PC-3 (cell line): ENCODE results near the gene TRPV6. TPM values are rescaled to one million over a fixed set of nuclear protein-coding genes. Genes with fewer than 3 reads are reported as not detected.

Source experiments
- ATAC-seq: fragments of 200-7000 bp; cut with Tn5 transposase; 2 replicates; pipeline ENCODE4 v1.9.1; 2020; ENCODE audit warnings: mild to moderate bottlenecking, moderate library complexity
- BruUV-seq: library from RNA; stranded (reverse); fragments of 400-500 nt; replicated peaks from 2 replicates; lab custom pipeline; 2021; lab: Mats Ljungman, UMichigan
- CTCF ChIA-PET: fragments of 300-600 bp; sonication (Branson Sonifier 250); formaldehyde crosslinking; loops from one replicate; lab custom pipeline; 2022; ENCODE audit warnings: antibody characterized with exemption; lab: Charles Lee
- POLR2A ChIA-PET: fragments of 300-600 bp; sonication (Branson Sonifier 250); formaldehyde crosslinking; loops from one replicate; lab custom pipeline; 2022; ENCODE audit warnings: antibody characterized with exemption; ENCODE audit not compliant: unreplicated experiment; lab: Charles Lee
- DNase-seq: peaks from one replicate; pipeline ENCODE4 v3.0.0-alpha.2; 2015
- H2AFZ ChIP-seq: fragments of 300-600 bp; sonication (generic); 2 replicates; pipeline ENCODE4 v1.6.0; 2016; ENCODE audit warnings: antibody characterized with exemption, low read length
- H3F3A ChIP-seq: fragments of 300-600 bp; sonication (generic); one replicate; pipeline ENCODE4 v1.6.0; 2017; ENCODE audit warnings: antibody characterized with exemption, low read length, control low read depth, mild to moderate bottlenecking; ENCODE audit not compliant: unreplicated experiment
- H3K27ac ChIP-seq: fragments of 300-600 bp; sonication (generic); 2 replicates; pipeline ENCODE4 v1.5.1; 2016; ENCODE audit warnings: mild to moderate bottlenecking, low read length
- H3K27me3 ChIP-seq: fragments of 300-600 bp; sonication (generic); 2 replicates; pipeline ENCODE4 v1.6.1; 2016; ENCODE audit warnings: low read length, mixed read lengths
- H3K36me3 ChIP-seq: fragments of 300-600 bp; sonication (generic); 2 replicates; pipeline ENCODE4 v1.6.1; 2016; ENCODE audit warnings: low read depth, mixed run types, low read length, mixed read lengths
- H3K4me1 ChIP-seq: fragments of 300-600 bp; sonication (generic); 2 replicates; pipeline ENCODE4 v1.5.1; 2016; ENCODE audit warnings: low read length; ENCODE audit not compliant: insufficient read depth
- H3K4me2 ChIP-seq: fragments of 300-600 bp; sonication (generic); 2 replicates; pipeline ENCODE4 v1.6.0; 2016; ENCODE audit warnings: low read length
- H3K4me3 ChIP-seq: fragments of 300-600 bp; sonication (generic); 2 replicates; pipeline ENCODE4 v1.5.1; 2016; ENCODE audit warnings: mild to moderate bottlenecking, low read length, mixed read lengths
- H3K79me2 ChIP-seq: fragments of 300-600 bp; sonication (generic); 2 replicates; pipeline ENCODE4 v1.6.1; 2017; ENCODE audit warnings: low read length, mixed read lengths
- H3K9ac ChIP-seq: fragments of 300-600 bp; sonication (generic); 2 replicates; pipeline ENCODE4 v1.6.0; 2016; ENCODE audit warnings: mild to moderate bottlenecking, low read length
- H3K9me2 ChIP-seq: fragments of 300-600 bp; sonication (generic); replicated peaks from 2 replicates; pipeline ENCODE4 v1.6.1; 2016; ENCODE audit warnings: mixed run types, low read length, mixed read lengths
- H3K9me3 ChIP-seq: fragments of 300-600 bp; sonication (generic); 2 replicates; pipeline ENCODE4 v1.6.1; 2016; ENCODE audit warnings: low read length, mixed read lengths
- H4K20me1 ChIP-seq: fragments of 300-600 bp; sonication (generic); 2 replicates; pipeline ENCODE4 v1.6.1; 2016; ENCODE audit warnings: low read length, mixed read lengths
- CTCF ChIP-seq: fragments of 300-600 bp; sonication (generic); conservative IDR thresholded peaks from 2 replicates; pipeline ENCODE4 v1.5.1; 2017; ENCODE audit warnings: antibody characterized with exemption, low read depth, mild to moderate bottlenecking, low read length
- EZH2 ChIP-seq: fragments of 300-600 bp; sonication (generic); IDR thresholded peaks from one replicate; pipeline ENCODE4 v1.6.1; 2017; ENCODE audit warnings: antibody characterized with exemption, mild to moderate bottlenecking, low read length; ENCODE audit not compliant: unreplicated experiment
- EZH2phosphoT487 ChIP-seq: fragments of 300-600 bp; sonication (generic); IDR thresholded peaks from 2 replicates; pipeline ENCODE4 v1.6.1; 2018; ENCODE audit warnings: mild to moderate bottlenecking, antibody characterized with exemption, low read length, borderline replicate concordance
- intact Hi-C: fragments of 100-400 bp; cut with micrococcal nuclease; formaldehyde crosslinking; loops from 2 replicates; pipeline ENCODE4 v1.9.0; 2023
- total RNA-seq: library from RNA; depleted of rRNA; stranded (reverse); fragments of >200 nt; gene quantifications from 2 replicates; pipeline ENCODE4 v1.2.3, GENCODE V29; 2014

Gene TRPV6
- total RNA-seq, 1 experiment from 2014 or later = 1.4 TPM

GRCh38 chr7:142889816-142890215, 4.3 kb upstream of the TRPV6 start:
- CTCF ChIA-PET = no interaction called here

GRCh38 chr7:142887282-142888015, 1.9 kb upstream of the TRPV6 start:
- no TSS peak for BruUV-seq

More at GRCh38 chr7:142889816-142890215, 4.3 kb upstream of the TRPV6 start:
- H3K27ac ChIP-seq = no peak overlapping the region
- peaks cover 2% of the 10 kb centered on the region; the same call in 1 of the 2 replicates for H3K27me3 ChIP-seq
- POLR2A ChIA-PET = no interaction called here
- no peaks in the 10 kb centered on the region for H4K20me1 ChIP-seq
- no peaks in the 10 kb centered on the region for H3K36me3 ChIP-seq
- BruUV-seq = no TSS peak
- ATAC-seq (no peak), DNase-seq (no peak)
- H3K9ac ChIP-seq = no peak overlapping the region
- H3K4me1 ChIP-seq = peaks cover 16% of the 10 kb centered on the region; the same call in 1 of the 2 replicates
- H2AFZ ChIP-seq = no peak overlapping the region
- H3K9me3 ChIP-seq = no peaks in the 10 kb centered on the region
- TF ChIP-seq EZH2 (no peak), EZH2phosphoT487 (no peak), CTCF (no peak)
- no peaks in the 10 kb centered on the region for H3K79me2 ChIP-seq
- H3F3A ChIP-seq = no peaks in the 10 kb centered on the region
- H3K9me2 ChIP-seq = no peaks in the 10 kb centered on the region
- intact Hi-C loops = no loop called here
- no peak overlapping the region for H3K4me3 ChIP-seq
- no peak overlapping the region for H3K4me2 ChIP-seq

More at GRCh38 chr7:142887282-142888015, 1.9 kb upstream of the TRPV6 start:
- Histone ChIP-seq H3K27me3 (no peaks in the 10 kb centered on the region), H2AFZ (no peak overlapping the region), H3K4me2 (no peak overlapping the region), H3K9me2 (no peaks in the 10 kb centered on the region), H3K27ac (no peak overlapping the region), H3K9ac (no peak overlapping the region), H3K9me3 (no peaks in the 10 kb centered on the region), H3K79me2 (no peaks in the 10 kb centered on the region), H3K36me3 (no peaks in the 10 kb centered on the region), H3K4me1 (peaks cover 16% of the 10 kb centered on the region; the same call in 1 of the 2 replicates), H4K20me1 (no peaks in the 10 kb centered on the region), H3F3A (no peaks in the 10 kb centered on the region), H3K4me3 (no peak overlapping the region)
- ChIA-PET CTCF (interaction anchor here (0.7 kb wide), 1 partner anchor 408 kb away, joined by 4 read pairs; no protein-coding TSS in a partner anchor), POLR2A (no interaction called here)
- intact Hi-C loops = no loop called here
- DNase-seq (no peak), ATAC-seq (no peak)
- TF ChIP-seq CTCF (no peak), EZH2phosphoT487 (no peak), EZH2 (no peak)
